Esophagus squamous epithelium (tissue), 5 donors: ENCODE results near the gene LPP. TPM values are rescaled to one million over a fixed set of nuclear protein-coding genes. Genes with fewer than 3 reads are reported as not detected.

Source experiments
- DNase-seq: peaks from one replicate; lab custom pipeline; 2025; lab: John Stamatoyannopoulos, UW
- H3K27ac ChIP-seq, 4 donors: fragments of 200-600 bp; sonication (generic); one replicate each; pipeline ENCODE4 v1.5.1; 2016 to 2019; ENCODE audit warnings: mild to moderate bottlenecking in 1 of 4
- H3K27me3 ChIP-seq, 4 donors: fragments of 200-600 bp; sonication (generic); 1 replicate in 3 of 4; 2 replicates in 1 of 4; pipeline versions ENCODE4 v1.5.1 to v1.6.0; 2017 to 2021; ENCODE audit warnings: antibody characterized with exemption in 1 of 4
- H3K36me3 ChIP-seq, 3 donors: fragments of 200-600 bp; sonication (generic); one replicate each; pipeline ENCODE4 v1.5.1; 2016 to 2019
- H3K4me1 ChIP-seq, 3 donors: fragments of 200-600 bp; sonication (generic); one replicate each; pipeline ENCODE4 v1.5.1; 2017 to 2019
- H3K4me3 ChIP-seq, 4 donors: fragments of 200-600 bp; sonication (generic); 1 replicate in 3 of 4; 2 replicates in 1 of 4; pipeline ENCODE4 v1.5.1; 2016 to 2019; ENCODE audit warnings: mild to moderate bottlenecking in 2 of 4, moderate library complexity in 1 of 4
- H3K9me3 ChIP-seq, 3 donors: fragments of 200-600 bp; sonication (generic); one replicate each; pipeline ENCODE4 v1.5.1; 2016 to 2019
- POLR2A ChIP-seq, 4 donors: fragments of 450-650 bp; IDR thresholded peaks; one replicate each; pipeline ENCODE4 v1.6.1; 2017; ENCODE audit warnings: antibody characterized with exemption in 4 of 4, mild to moderate bottlenecking in 4 of 4, moderate library complexity in 3 of 4
- WGBS, 2 donors: methylation state at CpG; one replicate each; pipeline ENCODE4 v1.1.5; 2018; 5-methylcytosine and 5-hydroxymethylcytosine counted together
- intact Hi-C: fragments of 100-400 bp; cut with DNase I; formaldehyde crosslinking; loops from one replicate; pipeline ENCODE4 v1.15.0; 2022
- total RNA-seq, 4 donors: library from RNA; depleted of rRNA; stranded (reverse); fragments of >200 nt; gene quantifications; one replicate each; pipeline ENCODE4 v1.1.0, GENCODE V29; 2016
- TF ChIP-seq, protein P1 (sequence below), 6 experiments: fragments of 450-650 bp in 4 of 6; fragments of 200-600 bp in 2 of 6; sonication (generic) in 2 of 6; IDR thresholded peaks; one replicate each; pipeline ENCODE4 v1.5.1; 2016 to 2019; ENCODE audit warnings: antibody characterized with exemption in 6 of 6, mild to moderate bottlenecking in 4 of 6, moderate library complexity in 4 of 6
- donor health status: DM: yes; HTN: yes; CAD: no.

LPP gene
- total RNA-seq, 4 donors from 2014 or later, result 41.4 to 369 (median 97.3) TPM

DNA sequence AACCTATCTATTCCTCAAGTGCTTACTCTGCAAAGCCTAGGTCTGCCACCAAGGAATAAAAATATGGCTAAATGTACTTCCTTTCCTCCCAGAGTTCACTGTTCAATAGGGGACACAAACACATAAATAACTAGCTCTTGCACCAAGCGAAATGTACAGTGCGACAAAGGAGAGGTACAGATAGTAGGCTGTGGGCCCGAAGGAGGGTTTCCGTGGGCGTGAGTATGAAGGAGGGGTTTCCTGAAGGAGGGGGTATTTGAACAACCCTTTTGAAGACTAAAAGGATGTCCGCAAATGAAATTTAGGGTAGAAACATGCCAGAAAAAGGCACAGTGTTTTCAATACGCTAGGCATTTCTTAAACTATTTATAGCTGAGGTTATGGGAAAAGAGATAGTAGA is 207.9 kb downstream of the LPP start:
- Histone ChIP-seq H3K4me1 (peaks cover 6 to 66% (median 30%) of the 10 kb centered on the region in 3 donors), H3K36me3 (no peaks in the 10 kb centered on the region), H3K9me3 (no peaks in the 10 kb centered on the region), H3K27ac (peak overlapping the region in 2 of 4 donors; percentile 15 to 48), H3K27me3 (no peaks in the 10 kb centered on the region), H3K4me3 (no peak overlapping the region)
- WGBS, 2 donors, result 71 to 81% methylated on average over 6 to 7 of the region's 7 CpGs
- TF ChIP-seq, protein P1, sequence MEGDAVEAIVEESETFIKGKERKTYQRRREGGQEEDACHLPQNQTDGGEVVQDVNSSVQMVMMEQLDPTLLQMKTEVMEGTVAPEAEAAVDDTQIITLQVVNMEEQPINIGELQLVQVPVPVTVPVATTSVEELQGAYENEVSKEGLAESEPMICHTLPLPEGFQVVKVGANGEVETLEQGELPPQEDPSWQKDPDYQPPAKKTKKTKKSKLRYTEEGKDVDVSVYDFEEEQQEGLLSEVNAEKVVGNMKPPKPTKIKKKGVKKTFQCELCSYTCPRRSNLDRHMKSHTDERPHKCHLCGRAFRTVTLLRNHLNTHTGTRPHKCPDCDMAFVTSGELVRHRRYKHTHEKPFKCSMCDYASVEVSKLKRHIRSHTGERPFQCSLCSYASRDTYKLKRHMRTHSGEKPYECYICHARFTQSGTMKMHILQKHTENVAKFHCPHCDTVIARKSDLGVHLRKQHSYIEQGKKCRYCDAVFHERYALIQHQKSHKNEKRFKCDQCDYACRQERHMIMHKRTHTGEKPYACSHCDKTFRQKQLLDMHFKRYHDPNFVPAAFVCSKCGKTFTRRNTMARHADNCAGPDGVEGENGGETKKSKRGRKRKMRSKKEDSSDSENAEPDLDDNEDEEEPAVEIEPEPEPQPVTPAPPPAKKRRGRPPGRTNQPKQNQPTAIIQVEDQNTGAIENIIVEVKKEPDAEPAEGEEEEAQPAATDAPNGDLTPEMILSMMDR (IDR thresholded peaks at IDR 0.05), result no peak
- TF ChIP-seq POLR2A (IDR thresholded peaks at IDR 0.05), result no peak
- intact Hi-C loops, result no loop called here
- no peak for DNase-seq

DNA sequence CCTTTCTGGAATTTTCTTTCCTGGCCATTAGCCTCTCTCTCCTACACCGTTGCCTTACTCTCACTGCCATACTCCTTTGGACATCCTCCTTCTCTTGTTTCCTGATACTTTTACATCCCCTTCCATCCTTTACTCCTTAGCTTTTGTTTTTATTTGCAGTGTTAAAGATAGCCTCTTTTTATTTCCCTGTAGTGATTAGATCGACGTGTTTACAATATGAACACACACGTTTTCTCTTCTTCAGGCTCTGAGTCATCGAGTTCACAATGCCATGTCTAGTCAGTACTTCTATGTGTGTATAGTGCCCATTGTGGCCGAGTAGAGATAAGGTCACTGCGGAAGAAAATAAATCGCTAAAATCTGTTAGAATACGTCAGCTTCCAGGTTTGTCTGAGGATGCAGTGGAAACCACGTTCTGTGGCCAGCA is 208.5 kb downstream of the LPP start:
- Histone ChIP-seq H3K4me3 (no peak overlapping the region), H3K4me1 (peaks cover 6 to 64% (median 29%) of the 10 kb centered on the region in 3 donors), H3K36me3 (no peaks in the 10 kb centered on the region), H3K27me3 (no peaks in the 10 kb centered on the region), H3K9me3 (no peaks in the 10 kb centered on the region), H3K27ac (peak overlapping the region in 3 of 4 donors; percentile 15 to 48 (median 29))
- no peak for TF ChIP-seq POLR2A (IDR thresholded peaks at IDR 0.05)
- TF ChIP-seq, protein P1 (IDR thresholded peaks at IDR 0.05), result peak in 4 of 6 experiments; percentile 7 to 47 (median 14)
- WGBS, 2 donors, result 28 to 29% methylated on average over 10 of the region's 10 CpGs
- intact Hi-C loops, result no loop called here
- DNase-seq, result no peak

DNA sequence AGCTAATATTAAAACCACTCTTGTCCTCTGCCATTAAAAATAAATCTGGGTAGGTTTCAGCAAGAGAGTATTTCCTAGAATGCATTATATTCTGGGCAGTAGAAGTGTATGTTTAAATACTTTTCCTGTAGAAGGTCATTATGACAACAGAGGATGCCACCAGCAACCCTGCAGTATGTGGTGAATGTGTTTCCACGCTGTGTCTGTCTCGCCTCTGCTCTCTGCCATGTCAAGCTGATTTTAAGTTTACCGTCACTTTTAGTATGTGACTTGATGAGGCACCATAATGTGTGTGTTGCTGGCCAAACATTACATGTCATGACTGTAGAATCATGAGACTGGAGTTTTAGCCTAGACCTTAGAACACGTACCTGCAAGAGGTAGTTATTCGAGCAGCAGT is 211.2 kb downstream of the LPP start:
- DNase-seq, result no peak
- no peaks in the 10 kb centered on the region for H3K27me3 ChIP-seq
- H3K4me1 ChIP-seq, result peaks cover 6 to 54% (median 18%) of the 10 kb centered on the region in 3 donors
- intact Hi-C loops, result no loop called here
- TF ChIP-seq, protein P1 (IDR thresholded peaks at IDR 0.05), result no peak
- TF ChIP-seq POLR2A (IDR thresholded peaks at IDR 0.05), result no peak
- WGBS, 2 donors, result 84 to 91% methylated on average over 5 of the region's 5 CpGs
- no peaks in the 10 kb centered on the region for H3K9me3 ChIP-seq
- no peaks in the 10 kb centered on the region for H3K36me3 ChIP-seq
- peak overlapping the region in 2 of 4 donors; percentile 33 to 58 for H3K27ac ChIP-seq
- no peak overlapping the region for H3K4me3 ChIP-seq

DNA sequence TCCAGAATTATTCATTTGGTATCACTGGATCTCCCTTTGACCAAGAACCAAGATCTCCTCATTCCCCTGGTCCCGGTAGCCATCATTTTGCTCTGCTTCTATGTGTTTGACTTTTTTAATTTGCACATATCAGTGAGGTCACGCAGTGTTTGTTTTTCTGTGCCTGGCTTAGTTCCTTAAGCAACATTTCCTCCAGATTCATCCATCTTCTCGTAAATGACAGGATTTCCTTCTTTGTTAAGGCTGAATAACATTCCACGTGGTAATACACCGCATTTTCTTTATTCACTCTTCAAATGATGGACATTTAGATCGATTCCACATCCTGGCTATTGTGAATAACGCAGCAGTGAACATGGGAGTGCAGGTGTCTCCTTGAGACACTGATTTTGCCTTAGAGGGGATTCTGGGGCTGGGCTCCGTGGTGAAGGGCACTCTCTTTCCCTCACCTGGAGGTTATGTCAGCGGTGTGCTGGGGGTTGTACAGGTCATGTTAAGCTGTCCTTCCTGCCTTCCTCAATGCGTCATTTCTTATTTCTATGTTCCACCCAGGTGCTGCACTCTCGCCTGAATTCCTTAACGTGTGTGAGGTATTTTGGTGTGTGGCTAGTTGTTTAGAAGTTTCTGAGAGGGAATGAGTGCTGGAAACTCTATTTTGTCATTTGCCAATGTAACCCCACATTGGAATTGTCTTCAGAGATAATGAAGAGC is 212.2 kb downstream of the LPP start:
- 42 to 50% methylated on average over 12 of the region's 12 CpGs for whole genome bisulfite sequencing, 2 donors
- Histone ChIP-seq H3K36me3 (no peaks in the 10 kb centered on the region), H3K4me1 (peaks cover 6 to 54% (median 21%) of the 10 kb centered on the region in 3 donors), H3K4me3 (no peak overlapping the region), H3K9me3 (no peaks in the 10 kb centered on the region), H3K27me3 (no peaks in the 10 kb centered on the region), H3K27ac (peak overlapping the region; percentile 3 to 73 (median 46))
- intact Hi-C loops, result no loop called here
- TF ChIP-seq, protein P1 (IDR thresholded peaks at IDR 0.05), result no peak
- TF ChIP-seq POLR2A (IDR thresholded peaks at IDR 0.05), result no peak
- DNase-seq, result no peak

DNA sequence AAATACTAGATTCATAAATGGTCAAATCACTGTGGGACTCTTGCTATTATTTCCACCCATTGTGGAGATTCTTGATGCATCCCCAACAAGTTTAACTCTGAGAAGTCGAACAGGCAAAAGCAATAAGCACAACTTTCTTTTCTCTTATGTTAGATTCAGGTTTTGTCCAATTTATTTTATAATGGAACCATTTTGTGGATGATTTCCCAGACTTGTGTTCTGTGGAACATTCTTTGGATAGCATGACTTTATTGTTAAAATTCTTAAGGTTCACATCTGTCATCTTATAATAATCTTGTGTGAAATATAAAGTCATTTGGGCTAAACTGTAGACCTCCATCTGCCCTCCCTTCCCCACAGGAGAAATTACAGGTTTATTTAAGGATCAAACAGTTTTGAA is 213.7 kb downstream of the LPP start:
- no peak for TF ChIP-seq POLR2A (IDR thresholded peaks at IDR 0.05)
- TF ChIP-seq, protein P1 (IDR thresholded peaks at IDR 0.05), result no peak
- Histone ChIP-seq H3K27me3 (no peaks in the 10 kb centered on the region), H3K4me1 (peaks cover 6 to 42% (median 21%) of the 10 kb centered on the region in 3 donors), H3K4me3 (no peak overlapping the region), H3K9me3 (no peaks in the 10 kb centered on the region), H3K36me3 (no peaks in the 10 kb centered on the region), H3K27ac (peak overlapping the region in 1 of 4 donors; percentile 37)
- 86% methylated on average over 1 of the region's 1 CpG for WGBS, 2 donors
- intact Hi-C loops, result no loop called here
- DNase-seq, result no peak
